Measurements from ENCODE around the gene ZNF524.

Gene ZNF524

DNA sequence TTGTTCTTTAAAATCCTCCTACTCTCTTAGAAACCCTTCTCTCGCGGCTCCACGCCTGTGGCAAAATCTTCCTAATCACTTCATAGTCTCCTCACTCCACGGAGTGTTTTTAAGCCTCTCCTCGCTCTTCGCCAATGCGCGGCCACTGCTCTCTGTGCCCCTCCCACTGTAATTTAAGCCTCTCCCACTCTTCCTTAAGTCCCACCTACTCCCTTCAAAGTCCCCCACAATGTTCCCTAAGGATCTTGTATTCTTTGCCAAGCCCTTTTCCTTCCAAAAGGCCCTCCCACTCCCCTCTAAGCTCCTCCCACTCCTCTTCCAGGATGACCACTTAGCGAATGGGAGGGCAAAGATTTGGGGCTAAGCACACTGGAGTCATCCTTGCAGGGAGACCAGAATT is 2.1 kb upstream of the ZNF524 start:
- no peaks in the 10 kb centered on the region for H3K79me2 ChIP-seq (ENCODE audit: insufficient read depth, low read depth)
- no peak overlapping the region for H3K9ac ChIP-seq
- no peak overlapping the region for H2AFZ ChIP-seq (ENCODE audit: low read depth)
- H3K4me1 ChIP-seq (ENCODE audit: low read depth, poor library complexity, severe bottlenecking): no peaks in the 10 kb centered on the region
- H4K20me1 ChIP-seq (ENCODE audit: insufficient read depth): no peaks in the 10 kb centered on the region
- no peak overlapping the region; the same call in 1 of the 2 replicates for H3K4me2 ChIP-seq
- no peaks in the 10 kb centered on the region for H3K27me3 ChIP-seq (ENCODE audit: insufficient read depth, low read depth)
- TF ChIP-seq CTCF (conservative IDR thresholded peaks at IDR 0.05; ENCODE audit: low read depth, low read length): no peak
- no peak overlapping the region for H3K4me3 ChIP-seq (IDR thresholded peaks at IDR 0.05; ENCODE audit: insufficient read depth, low read depth, low read length)
- H3K36me3 ChIP-seq (ENCODE audit: insufficient read depth): no peaks in the 10 kb centered on the region
- H3K27ac ChIP-seq: no peak overlapping the region

DNA sequence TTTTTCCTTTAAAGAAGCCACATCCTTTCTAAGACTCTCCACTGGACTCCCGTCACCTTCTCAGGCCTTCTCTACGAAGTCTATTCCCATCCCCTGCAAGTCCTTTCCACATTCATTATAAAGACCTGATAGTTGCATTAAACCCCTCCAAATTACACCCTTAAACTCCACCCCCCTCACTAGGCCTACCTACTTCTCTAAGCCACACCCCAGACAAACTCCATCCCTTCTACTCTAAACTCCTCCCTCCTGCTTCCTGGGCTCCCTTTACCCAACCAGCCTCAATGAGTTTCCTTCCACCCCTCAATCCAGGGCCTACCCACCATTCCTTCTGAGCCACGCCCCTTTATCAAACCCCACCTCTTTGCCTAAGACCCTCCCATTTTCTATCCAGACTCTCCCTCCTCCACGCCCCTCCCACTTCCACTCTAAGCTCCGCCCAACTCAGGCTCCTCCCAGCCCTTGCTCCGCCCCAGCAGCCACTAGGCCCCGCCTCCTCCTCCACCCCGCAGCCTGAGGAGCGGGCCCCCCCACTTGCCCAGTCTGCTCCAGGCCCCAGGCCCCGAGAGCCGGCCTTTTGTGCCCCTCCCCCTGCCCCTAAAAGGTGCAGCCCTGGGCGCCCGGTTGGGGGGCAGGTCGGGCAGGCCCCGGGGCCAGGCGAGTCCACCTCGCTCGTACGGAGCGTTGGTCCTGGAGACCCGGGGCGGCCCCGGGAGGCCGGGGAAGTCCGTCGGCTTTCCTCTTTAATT is 1.2 kb upstream of the ZNF524 start:
- no peak for TF ChIP-seq CTCF (conservative IDR thresholded peaks at IDR 0.05; ENCODE audit: low read depth, low read length)
- peak overlapping the region; percentile 97; the same call in 1 of the 2 replicates for H2AFZ ChIP-seq (ENCODE audit: low read depth)

GRCh38 chr19:55599468-55599841 is 633 bp upstream of the ZNF524 start, which contains the start of gene FIZ1:
Gene FIZ1 (minus strand): TSS chr19:55599517. CDS start chr19:55597865, 1,652 bp downstream.
- H2AFZ ChIP-seq (ENCODE audit: low read depth): peak within 1 kb of the TSS; percentile 97
- no peak within 1 kb of the TSS for H3K4me3 ChIP-seq (IDR thresholded peaks at IDR 0.05; ENCODE audit: insufficient read depth, low read depth, low read length)
- H3K79me2 ChIP-seq (ENCODE audit: insufficient read depth, low read depth): no peaks in the 10 kb centered on the region
- H3K4me2 ChIP-seq: peak within 1 kb of the TSS; percentile 54
- no peaks in the 10 kb centered on the region for H4K20me1 ChIP-seq (ENCODE audit: insufficient read depth)
- peak within 1 kb of the TSS; percentile 84 for H3K27ac ChIP-seq
- TF ChIP-seq CTCF (conservative IDR thresholded peaks at IDR 0.05; ENCODE audit: low read depth, low read length): no peak
- peak within 1 kb of the TSS; percentile 92 for H3K9ac ChIP-seq
- H3K27me3 ChIP-seq (ENCODE audit: insufficient read depth, low read depth): no peaks in the 10 kb centered on the region
- no peaks in the 10 kb centered on the region for H3K36me3 ChIP-seq (ENCODE audit: insufficient read depth)
- H3K4me1 ChIP-seq (ENCODE audit: low read depth, poor library complexity, severe bottlenecking): peaks cover 6% of the 10 kb centered on the region

More for the DNA sequence above, 1.2 kb upstream of the ZNF524 start:
- H3K9ac ChIP-seq: peak overlapping the region; percentile 92
- no peaks in the 10 kb centered on the region for H4K20me1 ChIP-seq (ENCODE audit: insufficient read depth)
- no peak overlapping the region for H3K4me3 ChIP-seq (IDR thresholded peaks at IDR 0.05; ENCODE audit: insufficient read depth, low read depth, low read length)
- peak overlapping the region; percentile 27; the same call in 1 of the 2 replicates for H3K4me2 ChIP-seq
- H3K79me2 ChIP-seq (ENCODE audit: insufficient read depth, low read depth): no peaks in the 10 kb centered on the region
- no peaks in the 10 kb centered on the region for H3K36me3 ChIP-seq (ENCODE audit: insufficient read depth)
- H3K27me3 ChIP-seq (ENCODE audit: insufficient read depth, low read depth): no peaks in the 10 kb centered on the region
- peaks cover 1% of the 10 kb centered on the region for H3K4me1 ChIP-seq (ENCODE audit: low read depth, poor library complexity, severe bottlenecking)
- peak overlapping the region; percentile 84 for H3K27ac ChIP-seq

- TF ChIP-seq CTCF (conservative IDR thresholded peaks at IDR 0.05; ENCODE audit: low read depth, low read length): no peak
- H3K9ac ChIP-seq: peak overlapping the region; percentile 53
- no peak overlapping the region for H3K4me3 ChIP-seq (IDR thresholded peaks at IDR 0.05; ENCODE audit: insufficient read depth, low read depth, low read length)
- no peak overlapping the region for H3K27ac ChIP-seq
- H3K27me3 ChIP-seq (ENCODE audit: insufficient read depth, low read depth): no peaks in the 10 kb centered on the region
- H3K4me1 ChIP-seq (ENCODE audit: low read depth, poor library complexity, severe bottlenecking): peaks cover 6% of the 10 kb centered on the region
- no peaks in the 10 kb centered on the region for H3K79me2 ChIP-seq (ENCODE audit: insufficient read depth, low read depth)
- peak overlapping the region; percentile 95 for H3K4me2 ChIP-seq
- no peaks in the 10 kb centered on the region for H4K20me1 ChIP-seq (ENCODE audit: insufficient read depth)
- no peaks in the 10 kb centered on the region for H3K36me3 ChIP-seq (ENCODE audit: insufficient read depth)
- H2AFZ ChIP-seq (ENCODE audit: low read depth): peak overlapping the region; percentile 40
Observed at GRCh38 chr19:55600662-55601028, 557 bp downstream of the ZNF524 start.

All from KMS-11 (cell line).